ENCODE data around the gene EEPD1.

EEPD1 gene

DNA sequence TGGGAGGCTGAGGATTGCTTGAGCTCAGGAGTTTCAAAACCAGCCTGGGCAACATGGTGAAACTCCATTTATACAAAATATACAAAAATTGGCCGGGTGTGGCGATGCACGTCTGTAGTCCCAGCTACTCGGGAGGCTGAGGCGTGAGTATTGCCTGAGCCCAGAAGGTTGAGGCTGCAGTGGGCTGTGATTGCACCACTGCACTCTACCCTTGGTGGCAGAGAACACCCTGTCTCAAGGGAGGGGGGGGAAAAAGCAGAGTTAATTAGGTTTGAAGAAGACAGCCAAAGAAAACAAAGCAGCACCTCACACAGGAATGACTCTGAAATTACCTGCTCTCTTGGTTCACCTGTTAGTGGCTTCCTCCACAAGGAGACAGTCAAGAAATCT, 110.0 kb downstream of the EEPD1 start:
- DNase-seq = no peak

DNA sequence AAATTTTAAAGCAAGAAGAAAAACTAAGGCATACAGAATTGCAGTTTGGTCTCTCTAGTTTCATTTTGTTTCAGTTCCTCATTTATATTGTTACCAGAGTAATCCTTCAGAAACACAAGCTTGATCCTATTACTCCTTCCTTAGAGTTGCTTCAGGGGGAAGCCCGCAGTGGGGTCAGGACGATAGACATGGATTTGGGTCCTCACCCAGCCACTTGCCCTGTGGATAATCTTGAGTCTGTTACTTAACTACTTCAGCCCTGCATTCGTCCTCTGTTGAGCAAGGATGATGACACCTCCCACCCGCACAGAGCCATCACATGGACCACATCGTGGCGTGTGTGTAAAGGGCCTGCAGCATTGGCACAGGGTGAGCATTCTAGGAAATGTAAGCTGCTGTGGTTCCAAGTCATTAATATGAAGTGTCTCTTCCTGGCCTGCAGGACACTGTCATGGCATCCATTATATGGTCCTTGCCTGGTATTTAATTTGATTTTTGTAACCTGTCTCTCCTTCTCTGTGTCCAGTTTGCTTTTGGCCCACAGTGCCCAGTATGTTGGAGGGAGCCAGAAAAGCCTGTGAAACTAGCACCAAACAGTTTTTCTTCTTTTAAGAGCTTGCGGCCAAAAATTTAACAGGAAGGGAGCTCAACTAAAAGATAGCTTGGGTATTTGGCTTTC, 111.2 kb downstream of the EEPD1 start:
- no peak for DNase-seq

DNA sequence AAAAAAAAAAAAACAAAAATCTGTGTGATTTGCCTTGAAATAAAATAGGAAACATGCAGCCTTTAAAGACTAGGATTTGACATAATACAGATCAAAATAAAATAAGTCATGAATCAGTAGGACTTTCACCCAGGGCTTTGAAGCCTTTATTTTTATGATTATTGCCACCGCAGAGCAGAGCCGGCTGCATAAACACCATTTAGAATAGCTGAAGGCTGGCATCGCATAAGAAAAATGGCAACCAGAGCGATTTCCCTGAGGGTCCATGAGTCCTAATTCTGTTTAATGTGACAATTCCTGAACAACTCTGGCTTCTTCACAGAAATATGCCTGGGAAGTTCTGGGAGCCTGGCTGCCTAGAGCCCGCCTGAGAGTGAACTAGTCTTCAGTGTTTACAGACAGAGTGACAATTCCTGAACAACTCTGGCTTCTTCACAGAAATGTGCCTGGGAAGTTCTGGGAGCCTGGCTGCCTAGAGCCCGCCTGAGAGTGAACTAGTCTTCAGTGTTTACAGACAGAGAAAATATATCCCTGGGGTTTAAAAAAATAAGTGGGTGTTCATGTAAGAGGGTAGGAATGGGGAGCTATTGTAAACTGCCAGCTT, 112.0 kb downstream of the EEPD1 start:
- no peak for DNase-seq

DNA sequence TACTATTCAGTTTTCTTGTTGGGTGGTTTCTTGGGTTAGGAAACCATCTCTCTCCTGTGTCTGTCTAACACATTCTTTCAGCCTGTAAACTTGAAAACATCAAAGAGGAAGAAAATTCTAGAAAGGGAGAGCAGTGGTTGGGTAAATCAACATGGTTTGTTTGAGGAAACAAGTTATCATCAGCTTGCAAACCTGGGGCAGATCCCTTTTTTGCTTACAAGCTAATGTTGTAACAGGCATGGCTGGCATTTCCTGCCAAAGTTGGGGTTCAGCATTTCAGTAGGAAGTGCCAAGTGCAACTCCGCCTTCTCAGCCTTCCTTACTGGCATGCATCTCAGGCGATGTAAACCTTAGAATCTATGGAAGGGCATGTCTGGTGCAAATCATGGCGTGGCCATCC, 112.6 kb downstream of the EEPD1 start:
- DNase-seq = no peak

DNA sequence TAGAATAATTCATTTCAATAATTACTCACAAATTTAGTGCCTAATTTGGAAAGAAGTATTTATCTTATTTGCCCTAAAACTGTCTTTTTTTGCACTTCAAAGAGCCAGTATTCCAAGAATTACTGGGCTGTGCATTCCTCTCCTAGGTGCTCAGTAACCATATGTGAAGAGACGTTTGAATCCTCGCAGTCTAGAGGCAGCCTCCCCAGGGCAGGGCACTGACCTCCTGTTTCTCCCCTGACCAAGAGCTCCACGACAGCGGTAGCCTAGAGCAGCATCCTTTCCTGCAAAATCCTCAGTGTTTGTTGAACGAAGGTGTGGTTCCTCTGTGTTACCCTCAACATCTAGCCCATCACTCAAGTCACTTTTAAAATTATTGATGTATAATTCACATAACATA, 113.1 kb downstream of the EEPD1 start:
- DNase-seq = no peak

DNA sequence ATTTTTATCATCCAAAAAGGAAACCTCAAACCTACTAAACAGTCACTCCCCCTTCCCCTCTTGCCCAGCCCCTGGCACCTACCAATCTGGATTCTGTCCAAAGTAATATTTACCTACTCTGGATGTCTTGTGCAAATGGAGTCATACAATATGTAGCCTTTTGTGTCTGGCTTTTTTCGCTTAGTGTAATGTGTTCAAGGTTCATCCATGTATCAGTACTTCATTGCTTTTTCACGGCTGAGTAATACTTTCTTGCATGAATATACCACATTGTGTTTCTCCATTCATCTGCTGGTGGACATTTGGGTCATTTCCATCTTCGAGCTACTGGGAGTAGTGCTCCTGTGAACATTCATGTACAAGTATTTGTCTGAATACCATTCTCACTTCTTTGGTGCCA, 113.6 kb downstream of the EEPD1 start:
- no peak for DNase-seq

DNA sequence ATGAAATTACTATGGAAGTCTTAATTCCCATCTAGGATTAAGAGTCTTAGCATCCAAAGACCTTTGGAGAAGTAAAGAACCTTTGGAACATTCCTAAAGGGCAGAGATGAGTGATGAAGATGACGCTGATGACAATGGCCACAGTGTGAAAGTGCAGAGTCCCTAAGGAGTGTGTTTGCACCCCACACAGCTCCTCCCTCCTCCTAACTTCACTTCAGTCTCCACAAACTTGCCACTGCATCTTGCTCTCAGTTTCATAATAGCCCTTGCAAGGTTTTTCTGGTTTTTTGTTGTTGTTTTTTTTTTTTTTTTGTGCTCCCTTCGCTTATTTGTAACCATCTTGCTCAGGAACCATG, 119.1 kb downstream of the EEPD1 start:
- no peak for DNase-seq

DNA sequence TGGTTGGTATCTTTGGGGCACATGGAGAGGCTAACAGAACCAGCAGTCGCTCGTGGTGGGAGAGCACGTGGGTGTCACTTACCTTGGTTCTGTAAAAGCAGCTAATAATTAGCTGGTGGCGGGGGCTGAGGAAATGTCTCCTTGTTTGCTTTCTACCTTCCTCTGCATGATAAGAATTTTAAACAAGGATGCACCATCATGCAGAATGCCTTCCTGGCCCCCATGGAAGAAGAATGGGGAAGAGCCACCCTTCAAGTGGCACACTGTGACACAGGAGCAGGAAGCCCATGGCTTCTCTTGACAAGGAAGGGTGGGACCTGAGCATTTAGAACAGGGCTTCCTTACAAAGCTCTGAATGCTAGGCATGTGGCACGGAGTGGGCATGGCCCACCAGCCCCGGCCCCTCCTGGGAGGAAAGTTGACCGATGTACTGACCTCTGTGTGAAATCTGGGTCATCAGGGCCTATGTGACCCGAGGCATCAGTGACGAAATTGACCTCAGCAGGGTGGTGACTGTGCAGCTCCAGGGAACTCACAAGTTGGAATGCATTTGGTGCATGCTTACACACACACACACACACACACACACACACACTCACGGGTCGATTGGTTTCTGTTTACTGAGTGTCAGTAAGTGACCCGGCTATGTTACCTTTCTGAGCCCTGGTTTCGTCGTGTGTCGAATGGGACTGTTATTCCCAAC, 119.7 kb downstream of the EEPD1 start:
- DNase-seq = no peak

DNA sequence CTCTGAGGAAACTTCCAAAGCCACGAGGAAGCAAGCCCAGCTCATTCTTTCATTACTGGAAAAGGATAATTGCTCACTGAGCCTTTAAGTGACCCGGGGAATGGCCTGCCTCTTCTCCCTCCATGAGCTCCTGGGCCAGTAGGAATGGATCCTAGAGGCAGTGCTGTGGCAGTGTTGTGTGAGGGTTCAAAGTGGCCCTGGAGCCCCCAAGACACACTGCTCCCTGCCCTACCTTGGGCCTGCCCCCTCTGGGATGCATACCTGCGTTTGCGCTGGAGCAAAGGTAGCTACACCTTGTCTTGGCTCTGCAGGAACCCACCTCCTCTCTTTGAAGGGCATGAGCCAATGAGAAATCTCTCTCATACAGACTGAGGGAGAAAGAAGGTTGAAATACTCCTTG, 120.8 kb downstream of the EEPD1 start:
- no peak for DNase-seq

DNA sequence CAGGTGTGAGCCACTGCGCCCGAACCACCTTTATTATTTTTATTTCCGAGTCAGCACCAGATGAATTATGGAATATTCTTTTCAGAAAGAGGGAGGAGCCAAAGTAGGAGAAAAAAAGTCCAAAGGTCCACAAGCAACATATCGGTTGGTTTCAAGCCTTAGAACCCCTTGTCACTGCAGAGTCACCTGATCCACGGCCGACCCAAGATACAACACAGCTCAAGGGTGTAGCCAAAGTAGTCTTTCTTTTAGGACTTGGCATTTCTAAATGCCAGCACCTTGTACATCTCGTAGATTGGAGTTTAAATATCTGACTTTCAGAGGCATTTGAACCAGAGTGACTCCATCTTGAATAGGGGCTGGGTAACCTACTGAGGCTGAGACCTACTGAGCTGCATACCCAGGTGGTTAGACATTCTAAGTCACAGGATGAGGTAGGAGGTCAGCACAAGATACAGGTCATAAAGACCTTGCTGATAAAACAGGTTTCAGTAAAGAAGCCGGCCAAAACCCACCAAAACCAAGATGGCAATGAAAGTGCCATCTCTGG, 122.8 kb downstream of the EEPD1 start:
- no peak for DNase-seq

DNA sequence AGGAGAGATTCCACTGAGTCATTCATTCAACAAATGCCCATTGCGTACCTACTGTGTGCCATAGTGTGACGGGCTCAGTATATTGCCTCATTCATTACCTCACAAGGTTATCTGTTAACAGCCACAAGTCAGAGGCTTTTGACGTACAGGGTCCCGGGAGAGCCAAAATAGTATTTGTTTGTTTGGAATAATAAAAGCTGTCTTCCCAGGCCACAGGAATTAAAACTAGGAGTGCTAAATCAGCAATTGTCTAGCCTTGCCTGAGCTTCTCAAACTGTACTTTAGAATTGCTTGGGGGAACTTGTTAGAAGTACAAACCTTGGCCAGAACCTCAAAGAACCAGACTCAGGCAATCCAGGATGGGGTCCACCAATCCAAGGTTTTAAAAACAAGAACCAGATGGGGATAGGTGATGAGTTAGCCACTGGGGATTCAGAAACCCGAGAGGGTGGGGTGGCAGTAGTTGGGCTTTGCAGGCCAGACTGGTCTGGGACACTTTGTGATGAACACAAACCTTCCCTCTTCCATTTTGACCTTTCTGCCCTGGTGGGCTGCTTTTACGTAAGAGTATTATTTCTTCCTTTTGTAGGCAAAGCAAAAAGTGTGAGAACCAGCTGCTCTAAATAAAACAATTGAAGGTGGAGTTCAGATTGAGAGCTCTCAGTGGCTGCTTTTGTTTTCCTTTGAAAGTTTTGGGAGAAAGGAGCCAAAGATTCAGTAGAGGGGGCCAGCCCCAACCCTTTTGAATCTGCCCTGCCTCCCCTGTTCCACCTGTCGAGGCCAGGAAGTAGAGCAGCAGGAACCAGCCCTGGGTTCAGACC, 123.6 kb downstream of the EEPD1 start:
- no peak for DNase-seq

DNA sequence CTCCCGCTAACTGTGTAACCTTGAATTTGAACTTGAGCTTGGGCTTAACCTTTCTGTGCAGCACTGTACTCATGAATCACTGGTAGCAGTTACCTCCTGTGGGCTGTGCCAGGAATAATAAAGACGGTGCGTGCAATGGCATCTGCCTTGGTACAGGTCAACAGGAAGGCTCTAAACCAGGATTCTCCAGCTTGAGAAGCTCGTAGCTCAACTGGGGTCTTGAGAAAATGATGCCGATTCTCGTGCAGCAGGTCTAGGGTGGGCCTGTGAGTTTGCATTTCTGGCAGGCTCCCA, 124.1 kb downstream of the EEPD1 start:
- no peak for DNase-seq

DNA sequence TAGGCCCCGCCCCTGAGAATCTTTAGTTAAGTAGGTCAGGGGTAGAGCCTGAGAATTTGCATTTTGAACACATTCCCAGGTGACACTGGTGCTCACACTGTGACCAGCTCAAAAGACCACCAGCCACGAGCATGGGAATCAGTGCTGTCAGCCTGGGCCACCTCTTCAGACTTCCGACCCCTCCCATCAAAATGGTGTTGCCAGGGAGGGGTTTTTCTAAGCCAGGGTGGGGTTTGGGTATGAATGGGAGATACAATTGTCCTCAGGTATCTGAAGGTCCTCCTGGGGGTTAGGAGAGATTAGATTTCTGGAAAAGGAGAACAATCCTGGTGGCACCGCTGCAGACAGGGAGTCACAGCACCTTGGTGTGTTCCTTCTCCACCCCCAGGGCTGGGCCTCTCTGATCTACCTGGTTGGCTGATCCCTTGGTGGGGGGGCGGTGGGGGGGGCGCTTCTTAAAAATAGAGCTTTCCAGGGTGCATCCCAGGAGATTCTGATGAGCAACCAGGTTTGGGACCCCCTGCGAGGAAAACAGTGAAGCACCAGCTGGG, 125.1 kb downstream of the EEPD1 start:
- no peak for DNase-seq

DNA sequence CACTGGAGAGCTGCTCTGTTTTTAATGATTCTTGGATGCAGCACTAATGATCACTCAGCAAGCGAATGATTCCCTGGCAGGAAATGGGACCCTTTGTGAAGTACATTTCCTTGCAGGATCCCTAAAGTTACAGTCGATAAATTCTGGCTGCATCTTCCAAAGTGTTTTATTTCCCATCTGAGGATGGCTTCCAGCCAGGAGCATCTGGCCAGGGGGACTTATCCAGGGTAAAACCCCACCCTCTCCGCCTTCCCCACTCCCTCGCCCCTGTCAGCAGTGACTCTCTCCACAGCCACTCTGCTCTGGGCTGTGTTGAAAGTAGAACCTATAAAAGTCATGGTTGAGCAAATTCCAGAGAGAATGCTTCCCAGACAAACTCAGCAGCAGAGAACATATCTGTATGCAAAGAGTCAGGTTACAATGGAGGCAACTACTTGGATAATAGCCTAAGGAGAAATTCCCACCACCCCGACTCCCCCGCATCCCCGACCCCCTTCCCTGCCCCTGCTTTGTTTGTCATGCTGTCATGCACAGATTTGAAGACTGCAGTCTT, 125.6 kb downstream of the EEPD1 start:
- DNase-seq = no peak

DNA sequence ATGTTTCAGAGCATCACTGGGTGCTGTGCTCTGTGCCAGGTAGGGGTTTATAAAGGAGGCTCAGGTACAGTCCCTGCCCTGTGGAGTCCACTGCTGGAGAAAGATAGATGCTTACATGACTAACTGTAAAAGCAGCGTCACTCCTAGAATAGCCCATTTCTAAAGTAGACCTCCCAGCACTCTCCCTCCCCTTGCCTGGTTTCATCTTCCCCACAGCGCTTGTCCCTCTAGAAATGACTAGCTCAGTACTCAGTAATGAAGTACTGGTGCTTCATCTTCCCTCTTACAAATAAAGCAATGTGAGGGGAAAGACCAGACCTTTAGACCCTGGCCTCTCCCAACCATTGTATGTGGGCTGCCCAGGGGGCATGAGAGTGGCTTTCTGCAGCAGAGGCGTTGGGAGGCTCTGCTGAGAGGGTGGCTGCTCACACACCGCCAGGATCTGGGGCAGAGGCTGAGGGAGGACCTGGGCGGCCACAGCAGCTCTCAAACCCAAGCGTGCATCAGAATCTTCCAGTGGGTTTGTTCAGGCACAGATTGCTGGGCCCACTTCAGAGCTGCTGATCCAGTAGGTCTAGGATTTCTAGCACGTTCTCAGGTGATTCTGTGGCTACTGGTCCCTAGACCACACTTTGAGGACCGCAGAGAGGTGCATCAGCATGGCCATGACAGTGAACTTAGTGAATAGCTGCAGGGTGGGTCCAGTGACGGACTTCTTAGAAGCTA, 126.3 kb downstream of the EEPD1 start:
- no peak for DNase-seq

DNA sequence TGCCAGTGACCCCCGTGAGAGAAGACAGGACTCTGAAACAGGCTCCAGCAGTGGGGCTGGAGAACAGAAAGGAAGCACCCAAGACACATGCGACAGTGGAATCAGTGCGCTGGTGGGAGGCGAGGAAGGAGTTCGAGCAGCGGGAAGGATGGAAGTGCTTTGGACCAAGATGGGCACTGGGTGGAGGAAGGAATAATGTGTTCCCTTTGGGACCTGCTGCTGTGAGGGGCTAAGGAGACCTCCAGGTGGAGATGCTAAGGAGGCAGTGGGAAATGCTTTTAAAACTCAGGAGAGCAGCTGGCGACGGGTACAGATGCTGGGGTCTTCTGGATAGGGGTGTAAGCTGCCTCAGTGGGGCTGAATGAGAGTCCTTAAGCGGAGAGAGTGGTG, 126.9 kb downstream of the EEPD1 start:
- no peak for DNase-seq

DNA sequence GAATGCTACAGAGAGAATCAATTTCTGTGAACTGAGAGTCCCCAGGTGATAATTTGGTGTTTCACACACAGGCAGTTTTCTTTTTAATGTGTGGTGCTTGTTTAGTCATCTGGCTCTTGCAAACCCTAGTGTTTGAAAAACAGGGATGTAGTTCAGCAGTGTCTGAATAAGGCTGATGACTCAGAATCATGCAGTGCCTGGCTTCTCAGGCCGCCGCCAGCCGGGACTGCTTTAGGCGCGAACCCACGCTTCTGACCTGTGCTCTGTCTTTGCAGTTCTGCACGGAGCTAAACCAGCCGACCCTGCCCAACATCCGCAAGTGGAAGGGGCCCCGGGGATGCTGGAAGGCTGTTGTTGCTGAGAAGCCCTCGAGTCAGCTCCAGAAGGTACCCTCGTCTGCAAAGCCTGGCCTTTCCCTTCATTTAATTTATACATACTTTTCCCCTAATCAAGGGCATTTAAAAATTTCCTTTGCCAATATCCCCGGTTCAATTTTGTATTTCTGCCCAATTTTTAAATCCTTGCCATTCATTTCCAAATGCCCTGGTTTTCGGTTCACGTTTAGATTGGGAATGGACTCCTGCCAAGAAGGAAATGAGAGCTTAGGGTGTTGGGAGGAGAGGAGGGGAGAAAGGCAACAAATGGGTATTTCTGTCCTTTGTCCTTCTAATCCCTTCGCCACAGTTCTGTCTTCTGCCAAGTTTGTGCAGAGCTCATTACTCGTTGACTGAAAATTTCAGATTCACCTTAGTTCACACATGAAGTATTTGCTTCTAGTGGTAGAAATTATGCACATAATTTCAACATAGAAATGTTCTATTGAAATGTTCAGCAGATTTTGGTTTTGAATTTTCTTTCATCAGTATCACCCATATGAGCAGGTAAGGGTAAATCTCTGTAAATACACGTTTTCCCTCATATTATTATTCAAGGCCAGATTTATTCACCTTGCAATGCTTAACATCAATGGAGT, 128.1 kb downstream of the EEPD1 start:
- no peak for DNase-seq

DNA sequence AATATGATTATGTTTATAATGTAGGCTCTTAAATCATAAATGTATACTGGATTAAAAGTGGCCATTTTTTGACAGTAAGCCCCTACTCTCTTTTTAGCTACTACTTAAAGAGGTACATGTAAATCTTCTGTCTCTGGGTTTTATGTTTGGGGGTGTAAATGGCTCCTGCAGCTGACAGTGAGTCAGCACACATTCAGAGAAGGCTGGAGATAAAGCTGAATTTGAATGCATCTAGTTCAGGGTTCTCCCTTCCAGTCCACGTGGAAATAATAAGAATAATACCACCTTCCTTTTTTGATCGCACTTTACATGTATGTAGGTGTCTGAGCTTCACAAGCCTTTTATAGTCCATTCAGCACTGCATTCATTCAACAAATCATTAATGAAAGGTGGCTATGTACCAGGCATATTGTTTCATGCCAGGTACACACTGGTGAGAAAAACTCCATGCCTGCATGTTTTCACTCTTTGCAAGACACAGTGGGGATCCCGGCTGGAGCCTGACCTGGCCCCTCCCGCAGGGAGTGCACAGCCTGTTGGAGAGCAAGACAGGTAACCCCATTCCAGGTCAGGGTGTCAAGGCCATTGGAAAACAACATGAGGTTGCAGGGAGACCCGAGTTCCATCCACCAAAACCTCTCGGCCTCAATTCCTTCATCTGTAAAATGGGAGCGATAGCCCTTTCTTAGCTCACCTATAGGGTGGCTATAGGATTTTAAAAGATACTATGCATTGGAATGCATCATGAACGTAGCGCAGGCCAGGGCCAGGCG, 129.1 kb downstream of the EEPD1 start:
- no peak for DNase-seq

DNA sequence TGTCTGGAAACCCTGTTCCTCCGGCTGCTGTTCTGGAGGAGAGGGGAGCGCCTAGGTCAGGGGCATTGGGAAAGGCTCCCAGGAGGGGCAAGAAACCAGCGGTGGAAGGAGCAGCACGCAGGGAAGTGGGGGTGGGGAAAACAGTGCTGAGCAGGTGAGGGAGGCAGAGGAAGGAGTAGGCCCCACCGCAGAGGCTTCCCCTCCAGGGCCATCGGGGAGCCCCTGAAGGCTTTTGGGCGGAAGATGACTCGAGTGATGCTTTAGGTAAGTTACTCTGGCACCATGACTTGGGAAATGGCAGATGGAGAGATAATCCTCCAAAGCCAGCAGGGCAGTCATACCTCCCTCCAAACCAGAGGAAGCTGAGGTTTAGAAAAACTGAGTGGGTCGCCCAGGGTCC, 130.1 kb downstream of the EEPD1 start:
- DNase-seq = no peak

DNA sequence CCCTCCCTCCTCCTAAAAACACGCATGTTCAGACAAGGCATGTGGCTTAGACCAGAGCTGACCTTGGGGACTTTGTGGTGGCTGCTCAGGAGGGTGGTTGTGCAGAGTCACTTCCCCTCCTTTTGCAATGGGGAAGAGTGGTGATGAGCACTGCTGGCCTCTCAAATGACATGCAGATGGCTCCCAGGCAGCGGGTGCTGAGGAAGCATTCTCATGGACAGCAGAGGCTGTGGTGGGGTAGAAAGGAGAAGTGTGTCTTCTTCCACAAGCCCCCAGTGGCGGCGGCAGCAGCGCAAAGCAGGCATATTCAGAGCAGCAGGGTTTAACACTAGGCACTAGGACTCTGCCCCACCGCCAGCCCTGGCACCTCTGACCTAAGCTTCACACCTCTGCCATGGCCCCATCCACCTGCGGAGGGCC, 130.7 kb downstream of the EEPD1 start:
- DNase-seq = no peak
